DND-41 (cell line): ENCODE results near the gene CFLAR.

Experiments
- ATAC-seq: fragments of 200-7000 bp; cut with Tn5 transposase; 3 replicates; pipeline ENCODE4 v1.9.1; 2021; ENCODE audit warnings: low read depth; ENCODE audit not compliant: insufficient read depth
- DNase-seq: peaks from one replicate; pipeline ENCODE4 v3.0.0-alpha.2; 2020
- H2AFZ ChIP-seq: 2 replicates; pipeline ENCODE4 v1.6.0; 2012; ENCODE audit warnings: low read depth, low read length
- H3K27ac ChIP-seq: 2 replicates; pipeline ENCODE4 v1.5.1; 2012; ENCODE audit warnings: low read length, inconsistent platforms
- H3K27me3 ChIP-seq: fragments of 200-600 bp; sonication (generic); 2 replicates; pipeline ENCODE4 v1.6.0; 2012; ENCODE audit warnings: low read length, mild to moderate bottlenecking, inconsistent platforms; ENCODE audit not compliant: insufficient read depth, poor library complexity
- H3K36me3 ChIP-seq: 2 replicates; pipeline ENCODE4 v1.5.1; 2012; ENCODE audit warnings: low read length, inconsistent platforms; ENCODE audit not compliant: insufficient read depth
- H3K4me1 ChIP-seq: 2 replicates; pipeline ENCODE4 v1.5.1; 2012; ENCODE audit warnings: mild to moderate bottlenecking, low read length; ENCODE audit not compliant: insufficient read depth
- H3K4me2 ChIP-seq: 2 replicates; pipeline ENCODE4 v1.6.0; 2012; ENCODE audit warnings: mild to moderate bottlenecking, moderate library complexity, low read length, inconsistent platforms; ENCODE audit not compliant: insufficient read depth
- H3K4me3 ChIP-seq, 2 experiments: fragments of 200-600 bp in 1 of 2; shearing (Covaris generic) in 1 of 2; 2 replicates each; pipeline ENCODE4 v1.5.1; 2012 to 2016; ENCODE audit warnings: inconsistent platforms in 2 of 2, low read length in 2 of 2, mild to moderate bottlenecking in 2 of 2, low read depth in 1 of 2, moderate library complexity in 1 of 2
- H3K79me2 ChIP-seq: 2 replicates; pipeline ENCODE4 v1.6.0; 2012; ENCODE audit warnings: low read length, inconsistent platforms; ENCODE audit not compliant: insufficient read depth
- H3K9ac ChIP-seq: 2 replicates; pipeline ENCODE4 v1.6.0; 2012; ENCODE audit warnings: low read depth, mild to moderate bottlenecking, inconsistent platforms, low read length, moderate library complexity
- H3K9me3 ChIP-seq: 2 replicates; pipeline ENCODE4 v1.5.1; 2012; ENCODE audit warnings: low read length, moderate library complexity, mild to moderate bottlenecking, inconsistent platforms; ENCODE audit not compliant: insufficient read depth, severe bottlenecking
- H4K20me1 ChIP-seq: 2 replicates; pipeline ENCODE4 v1.6.0; 2012; ENCODE audit warnings: low read length; ENCODE audit not compliant: insufficient read depth
- CTCF ChIP-seq: IDR thresholded peaks from 2 replicates; pipeline ENCODE4 v1.5.1; 2012; ENCODE audit warnings: borderline replicate concordance, low read length, moderate library complexity, mild to moderate bottlenecking; ENCODE audit not compliant: poor library complexity, severe bottlenecking; ENCODE audit errors: extremely low read depth
- EZH2 ChIP-seq: IDR thresholded peaks from 3 replicates; pipeline ENCODE4 v1.6.1; 2012; ENCODE audit warnings: borderline replicate concordance, low read depth, mild to moderate bottlenecking, moderate library complexity, low read length, inconsistent platforms; ENCODE audit not compliant: severe bottlenecking

The CFLAR gene

DNA sequence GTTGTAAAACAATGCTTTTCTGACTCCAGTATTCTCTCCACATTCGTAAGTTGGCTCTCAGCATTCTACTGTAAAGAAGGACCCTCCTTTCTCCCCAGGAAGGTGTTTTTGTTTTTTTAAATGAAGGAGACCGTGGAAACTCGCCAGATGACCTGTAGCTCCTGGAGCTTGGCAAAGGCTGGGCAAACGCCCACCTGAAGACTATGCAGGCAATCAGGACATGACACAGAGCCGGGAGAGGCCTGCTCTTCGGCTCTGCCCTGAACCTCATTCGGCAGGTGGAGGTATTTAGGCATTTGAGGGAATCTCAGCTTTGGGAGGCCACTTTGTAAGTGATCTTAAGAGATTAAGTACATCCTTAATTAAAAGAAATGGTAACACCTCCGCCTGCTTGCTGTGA is 84.4 kb downstream of the CFLAR start:
- no peak overlapping the region for H3K4me2 ChIP-seq
- H3K27ac ChIP-seq = no peak overlapping the region
- no peaks in the 10 kb centered on the region for H3K9me3 ChIP-seq
- H3K36me3 ChIP-seq = peaks cover 13% of the 10 kb centered on the region
- no peak overlapping the region for H3K4me3 ChIP-seq
- no peaks in the 10 kb centered on the region for H3K79me2 ChIP-seq
- TF ChIP-seq CTCF (no peak), EZH2 (no peak)
- H3K27me3 ChIP-seq = no peaks in the 10 kb centered on the region
- no peak overlapping the region for H2AFZ ChIP-seq
- H3K4me1 ChIP-seq = 0 out of 2 replicates have a peak, but pooled peaks cover 2% of the 10 kb centered on the region
- no peak overlapping the region for H3K9ac ChIP-seq
- no peak for DNase-seq
- H4K20me1 ChIP-seq = no peaks in the 10 kb centered on the region
- no peak for ATAC-seq

- H3K27me3 ChIP-seq = no peaks in the 10 kb centered on the region
- TF ChIP-seq CTCF = no peak
- no peak for TF ChIP-seq EZH2
- no peak overlapping the region for H3K4me3 ChIP-seq
- H3K4me2 ChIP-seq = no peak overlapping the region
- H2AFZ ChIP-seq = no peak overlapping the region
- no peaks in the 10 kb centered on the region for H3K79me2 ChIP-seq
- no peaks in the 10 kb centered on the region for H3K9me3 ChIP-seq
- DNase-seq (no peak), ATAC-seq (no peak)
- 0 out of 2 replicates have a peak, but pooled peaks cover 2% of the 10 kb centered on the region for H3K4me1 ChIP-seq
- no peak overlapping the region for H3K9ac ChIP-seq
- H3K27ac ChIP-seq = no peak overlapping the region
- H3K36me3 ChIP-seq = peaks cover 5% of the 10 kb centered on the region
- no peaks in the 10 kb centered on the region for H4K20me1 ChIP-seq
Observed at GRCh38 chr2:201201371-201201770, 85.4 kb downstream of the CFLAR start.

DNA sequence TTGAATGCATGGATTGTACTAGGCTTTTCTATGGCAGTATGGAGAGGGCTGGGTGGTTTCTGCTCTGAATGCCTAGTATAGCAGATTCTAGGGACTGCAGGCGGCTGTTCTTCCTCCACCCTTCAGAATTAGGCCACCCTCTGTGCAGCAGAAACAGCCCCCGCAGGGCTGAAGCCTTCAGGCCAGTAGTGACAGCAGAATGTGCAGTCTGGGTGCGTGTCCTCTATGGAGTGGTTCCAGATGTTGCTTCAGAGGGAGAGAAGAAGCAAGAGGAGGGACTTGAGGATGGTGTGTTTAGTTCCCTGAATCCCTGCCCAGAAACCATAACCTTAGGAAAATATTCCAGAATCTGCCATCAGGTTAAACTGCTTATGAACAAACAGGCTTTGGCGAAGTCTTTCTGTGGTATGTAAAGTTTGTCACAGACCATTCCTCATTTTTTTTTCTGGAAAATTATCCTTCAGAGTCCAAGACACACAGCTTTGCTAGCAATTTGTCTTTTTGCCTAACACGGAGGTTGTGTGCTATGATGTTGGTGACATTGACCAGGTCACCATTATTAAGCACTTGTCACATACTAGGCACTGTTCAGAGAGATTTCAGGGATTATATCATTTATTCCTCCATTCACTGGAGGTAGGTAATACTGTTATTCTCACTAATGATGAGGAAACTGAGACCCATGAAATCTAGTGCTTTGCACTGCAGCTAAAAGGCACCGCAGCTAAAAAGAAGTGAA is 88.1 kb downstream of the CFLAR start:
- H3K4me2 ChIP-seq = no peak overlapping the region
- H3K9ac ChIP-seq = no peak overlapping the region
- TF ChIP-seq CTCF (no peak), EZH2 (no peak)
- H3K27ac ChIP-seq = no peak overlapping the region
- no peak for DNase-seq
- H2AFZ ChIP-seq = no peak overlapping the region
- H4K20me1 ChIP-seq = no peaks in the 10 kb centered on the region
- H3K36me3 ChIP-seq = no peaks in the 10 kb centered on the region; the same call in 1 of the 2 replicates
- H3K79me2 ChIP-seq = no peaks in the 10 kb centered on the region
- ATAC-seq = no peak
- no peak overlapping the region for H3K4me3 ChIP-seq
- H3K4me1 ChIP-seq = 0 out of 2 replicates have a peak, but pooled peaks cover 2% of the 10 kb centered on the region
- H3K27me3 ChIP-seq = no peaks in the 10 kb centered on the region
- no peaks in the 10 kb centered on the region for H3K9me3 ChIP-seq
